Activated T-cell treated with anti-CD3 and anti-CD28 coated beads for 48 hours (primary cell): Measurements from ENCODE around the gene ETV5.
"Not testable (repeated sequence)": the region's sequence is repeated elsewhere in the genome, so short reads cannot be mapped to it uniquely, and the experiment has no call there.

Experiments
- DNase-seq: peaks from one replicate; pipeline ENCODE4 v3.0.0-alpha.2; 2020; ENCODE audit warnings: low read depth

The ETV5 gene

DNA sequence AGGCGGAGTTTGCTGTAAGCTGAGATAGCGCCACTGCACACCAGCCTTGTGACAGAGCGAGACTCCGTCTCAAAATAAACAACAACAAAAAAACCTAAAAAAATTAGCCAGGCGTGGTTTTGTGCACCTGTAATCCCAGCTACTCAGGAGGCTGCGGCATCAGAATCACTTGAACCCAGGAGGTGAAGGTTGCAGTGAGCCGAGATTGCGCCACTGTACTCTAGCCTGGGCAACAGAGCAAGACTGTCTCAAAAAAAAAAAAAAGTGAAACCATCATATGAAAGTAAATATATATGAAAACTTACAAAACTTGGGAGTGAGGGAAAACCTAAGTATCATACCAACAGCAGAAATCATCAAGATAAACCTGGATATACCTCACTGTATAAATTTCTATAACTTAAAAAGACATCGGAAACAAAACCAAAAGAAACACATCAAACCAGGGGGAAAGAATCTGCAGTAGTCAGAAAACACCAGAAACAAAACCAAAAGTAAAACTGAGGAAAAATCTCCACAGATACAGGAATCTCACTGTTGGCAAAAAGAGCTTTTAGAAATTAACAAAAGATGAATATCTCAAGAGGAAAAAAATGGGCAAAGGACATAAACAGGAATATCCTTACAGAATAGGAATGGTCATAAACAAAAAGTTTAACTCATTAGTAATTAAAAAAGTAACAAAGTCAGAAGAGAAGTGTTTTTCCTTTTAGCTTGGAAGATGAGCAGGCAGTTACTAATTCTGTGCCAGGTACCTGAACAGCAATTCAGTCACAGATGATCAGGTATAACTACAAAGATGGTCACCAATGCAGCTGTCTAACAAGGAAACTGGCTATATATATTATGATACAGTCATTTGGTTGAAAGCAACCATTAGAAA is 41.3 kb downstream of the ETV5 start:
- no peak for DNase-seq

DNA sequence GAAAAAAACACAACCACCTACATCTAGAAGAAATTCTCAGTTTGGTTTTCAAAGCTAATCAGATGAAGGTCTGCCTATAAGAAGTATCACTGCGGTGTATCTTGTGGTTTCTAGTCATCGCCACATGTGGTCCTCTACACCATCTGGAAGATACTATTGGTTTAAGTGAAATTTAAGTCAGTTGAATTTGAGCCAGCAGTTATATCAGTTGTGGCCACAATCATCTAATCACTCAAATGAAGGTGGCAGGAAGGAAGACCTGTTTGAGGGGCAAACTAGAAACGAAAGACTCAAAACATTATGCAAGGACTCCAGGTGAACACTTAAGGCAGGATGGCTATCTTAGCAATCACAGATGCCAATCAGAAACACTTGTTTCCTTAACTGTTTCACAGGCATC is 48.7 kb downstream of the ETV5 start:
- no peak for DNase-seq

DNA sequence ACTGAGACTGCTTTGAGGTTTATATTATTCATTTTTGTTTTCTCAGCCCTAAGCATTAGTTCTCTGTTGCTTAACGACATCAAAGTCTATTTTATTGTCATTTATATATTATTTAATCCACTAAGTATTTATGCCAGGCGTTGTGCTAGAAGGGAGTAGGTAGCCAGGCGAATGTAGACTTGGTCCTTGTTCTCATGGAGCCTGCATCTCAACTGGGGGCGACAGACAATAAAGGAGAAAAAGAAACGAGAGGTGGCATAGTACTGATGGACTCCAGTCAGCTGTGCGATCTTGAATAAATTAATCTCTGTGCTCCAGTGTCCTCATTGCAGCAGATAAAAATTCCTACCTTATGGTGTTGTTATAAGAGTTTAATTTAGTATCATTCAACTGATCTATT is 49.7 kb downstream of the ETV5 start:
- no peak for DNase-seq

DNA sequence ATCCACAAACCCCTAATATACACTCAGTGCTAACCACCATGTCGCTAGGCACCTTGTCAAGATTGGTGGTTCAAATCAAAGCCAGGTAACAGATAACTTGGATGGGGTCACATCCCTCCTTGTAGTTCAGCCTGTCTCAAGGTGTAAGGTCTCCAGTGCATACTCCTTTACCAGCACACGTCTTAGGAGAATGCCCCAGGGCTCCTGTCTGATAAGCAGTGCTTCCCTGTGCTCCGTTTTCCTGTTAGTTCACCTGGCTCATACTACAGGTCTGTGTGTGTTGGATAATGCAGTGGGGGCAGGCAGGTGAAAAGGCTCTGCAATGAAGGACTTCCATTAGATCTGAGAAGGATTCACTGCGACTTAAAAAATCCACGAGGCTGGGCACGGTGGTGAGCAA is 50.7 kb downstream of the ETV5 start:
- DNase-seq = no peak

DNA sequence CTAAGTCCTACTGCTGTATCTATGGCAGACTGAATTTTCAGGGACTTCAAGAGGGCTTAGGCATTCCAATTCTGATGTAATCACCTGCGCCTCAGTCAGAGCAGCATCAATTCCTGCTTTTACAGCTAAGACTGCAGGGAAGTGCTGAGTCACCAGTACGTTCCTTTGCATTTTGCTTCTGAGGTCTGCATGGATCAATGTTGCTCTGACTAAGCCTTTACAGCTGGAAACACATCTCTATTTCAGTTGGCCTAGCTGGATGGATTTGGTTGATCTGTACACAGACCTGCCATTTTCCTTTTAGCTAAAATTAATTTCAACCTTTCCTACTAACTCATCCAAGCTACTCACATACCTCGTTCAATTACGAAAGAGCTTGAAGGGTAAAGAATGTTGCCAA is 51.3 kb downstream of the ETV5 start:
- no peak for DNase-seq

DNA sequence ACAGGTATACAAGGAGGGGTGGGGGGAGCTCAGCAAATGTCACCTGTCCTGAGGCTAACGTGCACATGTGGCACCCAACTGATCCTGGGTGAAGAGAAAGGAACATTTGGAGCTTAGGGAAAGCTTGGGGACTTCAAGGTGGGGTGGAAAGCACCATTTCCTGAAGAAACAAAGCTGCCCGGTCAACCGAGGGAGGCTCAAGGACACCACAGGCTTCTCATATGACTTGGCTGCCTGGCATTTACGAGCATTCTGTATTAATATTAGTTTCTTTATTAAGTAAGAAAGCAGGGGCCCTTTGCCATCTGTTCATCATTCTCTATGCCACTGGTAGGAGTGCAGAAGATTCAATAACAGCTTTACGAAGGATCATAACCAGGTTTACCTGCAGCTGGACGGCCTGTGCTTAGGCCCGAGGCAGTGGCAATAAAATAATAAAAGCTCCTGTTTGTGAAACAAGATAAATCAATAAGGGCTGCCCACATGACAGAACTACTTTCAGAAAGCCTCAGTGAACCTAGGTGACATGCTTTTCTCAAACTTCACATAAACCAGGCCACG is 54.0 kb downstream of the ETV5 start:
- no peak for DNase-seq

DNA sequence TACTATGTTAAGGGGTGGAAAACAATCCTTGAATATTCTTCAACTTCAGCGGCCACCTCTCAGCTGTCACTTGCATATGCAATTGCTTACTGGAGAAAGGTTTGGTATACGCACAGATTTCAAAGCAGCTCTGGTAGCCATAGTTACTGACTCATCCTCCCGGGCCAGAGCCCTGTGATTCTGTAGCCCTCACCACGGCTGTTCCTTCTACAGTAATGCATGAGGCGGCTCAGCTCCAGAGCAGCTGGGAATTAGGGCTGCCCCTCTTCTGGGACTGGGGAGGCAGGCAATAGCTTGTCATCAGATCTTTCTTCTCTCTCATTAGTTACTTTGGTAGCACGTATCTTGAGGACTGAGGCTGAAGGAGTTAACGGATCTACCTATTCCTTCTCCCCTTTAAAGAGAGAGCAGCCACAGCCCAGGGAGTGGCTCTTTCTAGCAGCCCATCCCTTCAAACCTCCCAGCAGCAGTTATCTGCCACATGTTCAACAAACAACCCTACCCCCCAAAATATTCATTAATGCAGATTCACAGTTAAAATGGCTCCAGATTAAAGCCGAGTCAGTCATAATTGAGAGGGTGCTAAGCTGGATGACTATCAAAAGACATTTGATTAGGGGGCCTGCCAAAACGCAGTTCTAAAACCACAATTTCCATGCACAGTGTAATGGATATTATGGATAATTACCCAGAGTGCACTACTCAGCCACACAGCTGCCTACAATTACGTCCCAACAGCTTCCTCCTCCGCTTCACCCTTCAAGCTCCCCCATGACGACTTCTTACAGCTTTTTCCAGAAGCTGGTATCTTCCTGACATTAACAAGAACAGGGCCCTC is 54.7 kb downstream of the ETV5 start:
- DNase-seq = no peak

DNA sequence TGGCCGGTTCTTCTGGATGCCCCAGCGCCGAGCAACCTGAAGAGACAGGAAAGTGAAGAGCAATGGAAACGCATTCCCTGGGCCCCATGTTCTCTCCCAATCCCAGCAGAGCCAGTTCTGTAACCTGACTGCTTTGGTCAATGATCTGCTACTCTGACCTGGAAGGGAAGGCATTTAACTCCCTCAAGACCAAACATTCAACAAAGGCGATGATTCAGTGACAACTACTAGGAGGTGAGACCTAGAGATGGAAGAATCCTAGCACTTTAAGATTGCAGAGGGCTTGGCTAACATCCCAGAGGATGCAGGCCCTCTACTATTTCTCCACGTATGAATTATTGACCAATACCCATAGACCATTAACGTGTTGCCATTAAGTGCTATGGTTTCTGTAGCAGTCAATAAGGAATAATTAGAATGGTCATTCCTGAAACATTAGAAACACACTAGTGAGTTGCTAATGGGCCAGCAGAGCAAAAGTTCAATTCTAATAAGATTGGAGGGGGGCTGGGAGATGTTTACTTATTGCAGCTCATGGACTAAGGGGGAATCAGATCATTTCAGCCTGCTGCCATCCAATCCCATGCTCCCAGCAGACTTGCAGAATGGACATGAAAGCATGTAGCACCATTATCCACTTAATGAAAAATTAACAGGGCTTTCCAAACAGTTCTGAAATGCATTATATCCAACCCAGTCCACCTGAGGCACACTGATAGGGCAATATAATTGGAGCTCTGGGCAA is 56.6 kb downstream of the ETV5 start:
- DNase-seq = no peak

DNA sequence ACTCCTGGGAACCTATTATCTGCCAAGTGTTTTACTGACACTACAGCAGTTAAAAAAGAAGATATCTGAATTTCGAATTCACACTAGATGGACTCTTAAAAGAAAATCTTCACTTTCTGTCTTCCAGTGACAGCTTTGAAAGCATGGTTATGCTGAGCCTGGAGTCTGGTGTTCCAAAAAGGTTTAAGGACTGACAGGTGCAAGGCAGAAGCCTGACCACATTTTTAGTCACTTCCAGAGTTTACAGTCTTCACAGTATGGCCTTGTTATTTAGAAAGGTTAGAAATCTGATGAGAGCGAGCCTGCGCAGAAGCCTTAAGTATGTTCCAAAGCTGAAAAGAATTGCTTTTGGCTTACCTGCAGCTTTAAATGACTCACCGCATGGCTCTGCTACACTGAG is 59.9 kb downstream of the ETV5 start:
- DNase-seq = no peak

DNA sequence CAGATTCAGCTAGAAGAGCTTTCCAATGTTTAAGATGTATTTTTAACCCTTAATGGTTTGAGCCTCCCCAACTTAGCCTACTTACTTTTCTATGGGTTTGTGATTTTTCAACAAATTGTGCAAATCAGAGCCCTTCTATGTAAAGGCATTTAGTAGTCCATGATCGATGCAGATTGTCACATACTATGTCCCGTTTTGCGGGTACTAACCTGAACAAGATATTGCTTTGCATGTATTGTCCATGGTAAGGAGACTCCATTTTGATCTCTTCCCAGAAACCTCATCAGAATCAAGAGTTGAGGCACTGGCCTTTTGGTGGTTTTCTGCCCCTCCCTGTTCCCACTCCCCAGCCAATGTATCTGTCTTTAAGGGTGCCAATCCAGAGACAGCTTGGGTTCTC is 60.8 kb downstream of the ETV5 start:
- DNase-seq = no peak

DNA sequence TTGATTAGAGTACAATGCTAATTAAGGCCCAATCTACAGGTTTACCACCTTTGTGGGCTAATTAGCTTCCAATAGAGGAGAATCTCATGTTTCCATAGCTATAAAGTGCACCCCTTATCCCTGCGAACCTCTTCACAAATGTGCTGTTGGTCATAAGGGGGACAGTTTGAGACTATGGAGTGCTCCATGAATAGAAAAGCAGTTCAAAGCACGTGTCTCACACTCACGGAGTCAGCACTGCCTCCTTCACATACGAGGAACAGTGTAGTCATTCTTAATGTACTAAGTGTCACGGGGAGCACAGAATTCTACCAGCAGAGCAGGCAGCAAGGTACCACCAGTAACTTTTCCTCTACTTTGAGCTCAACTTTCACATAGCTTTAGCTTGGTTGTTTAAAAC is 62.1 kb downstream of the ETV5 start:
- DNase-seq = no peak

DNA sequence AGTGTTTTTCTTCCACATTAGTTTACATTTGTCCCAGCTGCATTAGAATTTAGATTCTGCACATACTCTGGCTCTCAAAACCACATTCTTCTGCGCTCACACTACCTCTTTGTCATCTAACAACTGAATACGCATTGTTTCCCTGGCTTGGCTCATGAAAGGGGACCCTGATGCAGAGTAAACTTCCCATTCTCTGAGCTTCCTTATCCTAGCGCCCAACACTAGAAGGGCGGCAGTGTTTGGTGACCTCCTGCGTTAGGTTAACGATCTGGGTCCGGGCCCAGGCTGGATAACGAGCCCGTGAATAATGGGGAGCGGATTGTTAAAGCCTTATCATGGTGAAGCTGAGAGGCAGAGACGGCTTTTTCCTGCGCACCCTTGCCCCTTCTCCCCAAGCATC is 63.9 kb downstream of the ETV5 start:
- DNase-seq = no peak

DNA sequence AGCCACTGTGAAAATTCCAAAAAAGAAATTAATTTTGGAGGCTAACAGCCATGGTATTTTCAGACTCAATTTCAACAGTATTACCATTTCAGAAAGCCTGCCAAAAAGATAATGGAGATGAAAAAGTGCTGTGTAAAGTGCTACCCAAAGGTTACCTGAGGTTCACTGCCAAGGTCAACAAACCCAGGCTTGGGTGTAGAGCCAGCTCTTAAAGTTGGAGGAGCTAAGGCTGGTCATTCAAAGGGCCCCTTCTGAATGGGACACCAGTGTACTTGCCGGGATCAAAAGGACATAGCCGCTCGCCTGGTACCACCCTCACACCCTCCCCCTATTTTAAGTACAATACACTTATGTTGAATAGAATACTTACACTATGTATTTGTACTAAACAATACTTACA is 64.5 kb downstream of the ETV5 start:
- no peak for DNase-seq

DNA sequence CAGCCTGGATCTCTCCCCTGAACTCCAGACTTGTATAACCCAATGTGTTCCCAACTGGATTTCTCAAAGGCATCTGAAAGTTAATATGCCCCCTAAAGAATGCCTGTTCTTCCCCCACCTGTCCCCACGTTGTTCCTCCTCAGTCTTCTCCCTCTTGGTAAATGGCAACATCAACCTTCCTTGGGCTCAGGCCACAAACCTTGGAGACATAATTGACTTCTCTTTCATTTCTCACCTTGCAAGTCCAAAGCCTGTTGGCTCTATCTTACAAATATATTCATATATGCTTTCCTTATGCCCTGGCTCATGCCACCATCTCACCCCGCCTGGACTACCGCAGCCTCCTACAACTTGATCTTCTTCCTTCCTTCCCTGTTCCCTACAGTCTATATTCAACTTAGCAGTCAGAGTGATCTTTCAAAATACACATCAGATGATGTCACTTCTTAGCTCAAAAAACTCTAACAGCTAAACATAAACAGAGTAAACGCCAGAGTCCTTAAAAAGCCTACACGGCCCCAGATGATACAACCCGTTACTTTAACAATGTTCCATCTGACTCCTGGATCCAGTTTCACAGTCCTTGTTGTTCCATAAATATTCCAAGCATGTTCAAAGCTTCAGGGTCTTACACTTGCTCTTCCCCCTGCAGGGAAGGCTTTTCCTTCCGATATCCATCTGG is 66.2 kb downstream of the ETV5 start:
- DNase-seq = no peak

DNA sequence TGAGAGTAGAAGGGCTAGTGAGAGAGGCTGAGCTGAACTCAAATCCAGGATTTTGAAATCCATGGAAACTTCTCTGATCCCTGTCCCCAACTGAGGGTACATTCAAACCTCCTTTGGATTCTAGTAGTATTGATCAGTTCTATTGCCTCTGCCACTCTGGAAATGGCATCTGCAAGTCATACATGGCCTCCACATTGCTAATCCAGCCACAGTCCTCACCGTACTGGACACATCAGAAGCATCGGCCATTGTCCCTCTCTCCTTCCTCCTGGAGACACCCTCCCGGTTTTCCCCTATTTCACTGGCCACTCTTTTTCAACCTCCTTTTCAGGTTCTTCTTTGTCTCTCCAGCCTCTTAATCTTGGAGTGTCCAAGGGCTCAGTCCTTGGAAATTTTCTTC is 66.9 kb downstream of the ETV5 start:
- no peak for DNase-seq

DNA sequence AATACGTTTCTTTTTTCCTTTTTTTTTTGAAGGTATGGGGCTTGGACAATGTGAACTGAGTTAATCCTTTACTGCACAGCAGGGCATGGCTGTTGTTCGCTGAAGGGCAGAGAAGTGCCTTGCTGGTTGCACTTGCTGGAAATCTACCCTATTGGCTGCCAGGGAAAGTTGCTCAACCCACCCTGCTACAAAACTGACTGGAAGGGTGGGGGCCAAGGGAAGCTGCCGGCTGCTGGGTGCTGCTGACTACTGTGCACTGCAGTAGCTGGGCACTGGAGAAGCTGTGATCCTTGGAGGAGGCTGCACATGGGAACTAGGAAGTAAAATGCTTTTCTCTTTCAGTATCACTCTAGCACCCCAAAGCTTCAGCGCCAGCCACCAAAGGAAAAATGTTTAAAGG is 70.5 kb downstream of the ETV5 start:
- no peak for DNase-seq

DNA sequence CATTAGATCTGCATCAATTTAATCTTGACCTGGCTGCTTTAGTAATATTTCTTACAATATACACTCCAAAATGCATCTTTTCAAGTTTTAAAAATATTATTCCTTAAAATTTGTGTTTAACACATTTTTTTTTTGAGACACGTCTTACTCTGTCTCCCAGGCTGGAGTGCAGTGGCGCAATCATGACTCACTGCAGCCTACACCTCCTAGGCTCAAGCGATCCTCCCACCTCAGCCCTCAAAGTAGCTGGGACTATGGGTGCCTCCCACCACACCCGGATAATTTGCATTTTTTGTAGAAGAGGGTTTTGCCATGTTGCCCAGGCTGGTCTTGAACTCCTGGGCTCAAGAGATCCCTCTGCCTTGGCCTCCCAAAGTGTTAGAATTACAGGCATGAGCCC is 73.6 kb downstream of the ETV5 start:
- no peak for DNase-seq

DNA sequence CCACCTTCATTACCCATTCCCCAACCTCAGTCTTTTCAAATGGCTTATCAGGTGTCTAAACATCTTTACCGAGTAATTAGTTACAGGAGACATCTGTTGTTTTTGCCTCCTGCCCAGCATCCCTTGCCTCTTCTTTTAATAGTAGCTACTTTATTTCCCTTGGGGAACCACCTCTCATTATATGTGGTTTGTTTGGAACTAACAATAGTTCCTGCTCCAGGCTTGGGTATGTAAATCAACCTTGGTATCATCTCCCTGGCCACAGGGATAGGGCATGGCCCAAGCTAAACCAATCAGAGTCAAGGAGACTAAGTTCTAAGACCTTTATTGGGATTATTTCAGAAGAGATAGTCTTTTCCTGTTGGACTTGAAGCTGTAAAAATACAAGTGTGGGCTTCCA is 76.6 kb downstream of the ETV5 start:
- DNase-seq = no peak

DNA sequence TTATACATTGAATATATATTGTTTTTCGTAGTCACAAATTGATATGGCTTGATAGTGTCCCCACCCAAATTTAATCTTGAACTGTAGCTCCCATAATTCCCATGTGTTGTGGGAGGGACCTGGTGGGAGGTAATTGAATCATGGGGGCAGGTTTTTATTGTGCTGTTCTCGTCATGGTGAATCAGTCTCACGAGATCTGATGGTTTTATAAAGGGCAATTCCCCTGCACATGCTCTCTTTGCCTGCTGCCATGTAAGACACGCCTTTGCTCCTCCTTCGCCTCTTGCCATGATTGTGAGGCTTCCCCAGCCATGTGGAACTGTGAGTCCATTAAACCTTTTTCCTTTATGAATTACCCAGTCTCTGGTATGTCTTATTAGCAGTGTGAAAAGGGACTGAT is 82.9 kb downstream of the ETV5 start:
- not testable (repeated sequence) for DNase-seq

DNA sequence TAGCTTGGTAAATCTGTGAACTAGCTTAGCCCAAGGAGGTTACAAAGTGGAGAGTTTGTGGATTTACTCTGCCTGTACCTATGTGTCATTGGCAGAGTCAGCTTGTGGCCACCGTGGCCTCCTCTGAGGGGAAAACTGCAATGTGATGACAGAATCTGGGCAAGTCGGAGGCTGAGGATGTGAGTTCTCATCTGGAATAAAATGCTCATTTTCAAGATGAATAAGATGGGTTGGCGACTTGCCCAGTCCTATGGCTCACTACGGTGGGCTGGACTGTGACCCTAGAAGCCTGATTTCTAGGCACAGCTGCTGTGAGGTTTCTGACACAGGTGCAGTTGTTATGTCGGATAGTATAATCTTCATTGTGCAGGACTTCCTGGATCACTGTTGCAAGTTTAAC is 83.7 kb downstream of the ETV5 start:
- DNase-seq = peak; percentile 49

DNA sequence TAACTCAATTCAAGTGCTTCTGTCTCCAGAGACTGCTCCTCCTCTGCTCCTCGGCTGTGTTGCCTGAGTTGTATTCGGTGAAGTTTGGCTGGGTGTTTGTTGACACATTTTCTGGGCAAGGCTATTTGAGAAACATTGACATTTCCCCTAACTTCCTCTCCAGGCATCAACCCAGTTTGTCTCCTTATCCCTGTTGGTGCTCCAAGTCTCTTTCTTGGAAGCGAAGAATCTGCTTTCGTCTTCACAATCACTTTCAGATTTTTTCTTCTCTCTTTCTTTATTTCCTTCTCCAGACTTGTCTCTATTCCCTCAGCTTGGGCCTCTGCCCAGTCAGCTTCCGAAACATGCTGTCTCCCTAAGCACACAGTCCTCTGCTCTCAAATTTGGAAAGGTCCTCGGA is 84.7 kb downstream of the ETV5 start:
- DNase-seq = no peak

DNA sequence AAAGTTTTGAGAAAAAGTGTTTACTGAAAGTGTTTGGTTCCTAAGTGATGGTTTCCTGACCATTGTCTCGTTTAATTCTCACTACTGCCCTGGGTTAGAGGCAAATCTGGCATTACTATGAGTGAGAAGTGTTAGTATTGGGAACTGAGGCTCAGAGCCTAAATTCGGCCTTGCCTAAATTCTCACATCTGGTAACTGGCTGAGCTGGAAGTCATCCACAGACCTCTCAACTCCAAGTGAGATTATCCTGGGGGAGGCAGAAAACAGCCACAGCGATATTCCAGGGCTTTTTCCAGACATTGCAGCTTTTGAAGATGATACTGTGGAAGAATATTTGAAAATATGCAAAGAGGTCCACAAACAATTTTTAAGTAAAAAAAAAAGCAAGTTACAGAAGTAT is 86.0 kb downstream of the ETV5 start:
- DNase-seq = no peak
